Sigmoid colon (tissue), 7 donors: Measurements from ENCODE around the gene RAP1GAP. TPM values are rescaled to one million over a fixed set of nuclear protein-coding genes. Genes with fewer than 3 reads are reported as not detected.

Experiments used
- DNase-seq: peaks from one replicate; pipeline ENCODE4 v3.0.0-alpha.2; 2019
- H3K27ac ChIP-seq, 4 donors: fragments of 200-600 bp; sonication (generic); one replicate each; pipeline ENCODE4 v1.5.1; 2016 to 2019; ENCODE audit warnings: mild to moderate bottlenecking in 1 of 4
- H3K27me3 ChIP-seq, 3 donors: fragments of 200-600 bp; sonication (generic); one replicate each; pipeline ENCODE4 v1.5.1; 2019; ENCODE audit warnings: mild to moderate bottlenecking in 1 of 3
- H3K36me3 ChIP-seq, 4 donors: fragments of 200-600 bp; sonication (generic); one replicate each; pipeline ENCODE4 v1.5.1; 2016 to 2019
- H3K4me1 ChIP-seq, 4 donors: fragments of 200-600 bp; sonication (generic); one replicate each; pipeline ENCODE4 v1.5.1; 2017 to 2019
- H3K4me3 ChIP-seq, 4 donors: fragments of 200-600 bp; sonication (generic); one replicate each; pipeline ENCODE4 v1.5.1; 2017 to 2019; ENCODE audit warnings: mild to moderate bottlenecking in 2 of 4, moderate library complexity in 1 of 4
- H3K9me3 ChIP-seq, 4 donors: fragments of 200-600 bp in 3 of 4; sonication (generic) in 3 of 4; one replicate each; pipeline versions ENCODE4 v1.5.1 to v1.6.1; 2013 to 2019
- CTCF ChIP-seq, 4 experiments: fragments of 450-650 bp in 3 of 4; fragments of 200-600 bp in 1 of 4; IDR thresholded peaks; one replicate each; pipeline ENCODE4 v1.5.1; 2016 to 2019; ENCODE audit warnings: antibody characterized with exemption in 4 of 4, mild to moderate bottlenecking in 3 of 4, moderate library complexity in 2 of 4
- EP300 ChIP-seq, 4 donors: sonication (generic); formaldehyde crosslinking; IDR thresholded peaks; one replicate each; pipeline ENCODE4 v1.6.1; 2017; ENCODE audit warnings: antibody characterized with exemption in 4 of 4
- POLR2A ChIP-seq, 2 donors: fragments of 450-650 bp; IDR thresholded peaks; one replicate each; pipeline ENCODE4 v1.6.1; 2016; ENCODE audit warnings: antibody characterized with exemption in 2 of 2, mild to moderate bottlenecking in 2 of 2, moderate library complexity in 2 of 2
- POLR2AphosphoS5 ChIP-seq, 4 donors: sonication (generic); formaldehyde crosslinking; IDR thresholded peaks; one replicate each; pipeline ENCODE4 v1.6.1; 2017; ENCODE audit warnings: antibody characterized with exemption in 4 of 4
- WGBS, 2 donors: extraction: QIAGEN DNeasy Blood & Tissue Kit; methylation state at CpG; one replicate each; pipeline ENCODE4 v1.1.7; 2013; 5-methylcytosine and 5-hydroxymethylcytosine counted together
- intact Hi-C: fragments of 100-400 bp; cut with DNase I; formaldehyde crosslinking; loops from one replicate; pipeline ENCODE4 v1.15.1; 2023
- polyA plus RNA-seq, 3 donors: library from polyadenylated mRNA; stranded (reverse); fragments of 200-250 nt; gene quantifications; one replicate each; pipeline ENCODE4 v1.2.3, GENCODE V29; 2013
- total RNA-seq, 4 donors: library from RNA; depleted of rRNA; stranded (reverse); fragments of >200 nt; gene quantifications; one replicate each; pipeline ENCODE4 v1.1.0, GENCODE V29; 2016
- donor health status: healthy with polysubstance abuse.
- donor health status: Bipolar disorder and iron deficiency.
- donor health status: healthy.

RAP1GAP gene
- total and polyA plus RNA-seq, 7 donors: 0.33 to 47.4 (median 12.5) TPM; not detected in 1

GRCh38 chr1:21620011-21620410 is 49.1 kb downstream of the RAP1GAP start:
- intact Hi-C loops: no loop called here
- 77 to 78% methylated on average over 12 of the region's 12 CpGs for WGBS, 2 donors
- peaks cover 0 to 12% (median 4%) of the 10 kb centered on the region in 4 donors for H3K4me1 ChIP-seq
- TF ChIP-seq EP300 (IDR thresholded peaks at IDR 0.05) (no peak), CTCF (IDR thresholded peaks at IDR 0.05) (no peak), POLR2AphosphoS5 (IDR thresholded peaks at IDR 0.05) (no peak)
- H3K4me3 ChIP-seq: no peak overlapping the region
- no peaks in the 10 kb centered on the region for H3K9me3 ChIP-seq
- no peak overlapping the region for H3K27ac ChIP-seq
- H3K36me3 ChIP-seq: no peaks in the 10 kb centered on the region
- no peak for DNase-seq
- peaks cover 0 to 45% (median 28%) of the 10 kb centered on the region in 3 donors for H3K27me3 ChIP-seq

GRCh38 chr1:21619375-21619947 is 49.7 kb downstream of the RAP1GAP start:
- intact Hi-C loops: no loop called here
- DNase-seq: no peak
- Histone ChIP-seq H3K4me1 (peaks cover 0 to 12% (median 4%) of the 10 kb centered on the region in 4 donors), H3K4me3 (no peak overlapping the region), H3K36me3 (no peaks in the 10 kb centered on the region), H3K27ac (no peak overlapping the region), H3K27me3 (peaks cover 0 to 39% (median 23%) of the 10 kb centered on the region in 3 donors), H3K9me3 (no peaks in the 10 kb centered on the region)
- 67 to 84% methylated on average over 7 of the region's 7 CpGs for WGBS, 2 donors
- TF ChIP-seq POLR2A (IDR thresholded peaks at IDR 0.05) (no peak), CTCF (IDR thresholded peaks at IDR 0.05) (no peak), POLR2AphosphoS5 (IDR thresholded peaks at IDR 0.05) (no peak), EP300 (IDR thresholded peaks at IDR 0.05) (no peak)

GRCh38 chr1:21618561-21619374 is 50.4 kb downstream of the RAP1GAP start:
- Histone ChIP-seq H3K27me3 (peaks cover 0 to 33% (median 19%) of the 10 kb centered on the region in 3 donors), H3K9me3 (no peaks in the 10 kb centered on the region), H3K36me3 (no peaks in the 10 kb centered on the region), H3K4me1 (peaks cover 0 to 12% (median 4%) of the 10 kb centered on the region in 4 donors), H3K27ac (no peak overlapping the region), H3K4me3 (no peak overlapping the region)
- intact Hi-C loops: no loop called here
- TF ChIP-seq POLR2A (IDR thresholded peaks at IDR 0.05) (no peak), POLR2AphosphoS5 (IDR thresholded peaks at IDR 0.05) (no peak), CTCF (IDR thresholded peaks at IDR 0.05) (no peak), EP300 (IDR thresholded peaks at IDR 0.05) (no peak)
- DNase-seq: no peak
- 53 to 72% methylated on average over 22 of the region's 22 CpGs for WGBS, 2 donors

GRCh38 chr1:21618059-21618458 is 51.1 kb downstream of the RAP1GAP start:
- no peak overlapping the region for H3K27ac ChIP-seq
- no peaks in the 10 kb centered on the region for H3K9me3 ChIP-seq
- DNase-seq: no peak
- intact Hi-C loops: no loop called here
- H3K27me3 ChIP-seq: peaks cover 0 to 25% (median 12%) of the 10 kb centered on the region in 3 donors
- H3K4me1 ChIP-seq: peaks cover 0 to 11% (median 4%) of the 10 kb centered on the region in 4 donors
- H3K4me3 ChIP-seq: no peak overlapping the region
- TF ChIP-seq POLR2A (IDR thresholded peaks at IDR 0.05) (no peak), CTCF (IDR thresholded peaks at IDR 0.05) (no peak), EP300 (IDR thresholded peaks at IDR 0.05) (no peak), POLR2AphosphoS5 (IDR thresholded peaks at IDR 0.05) (no peak)
- no peaks in the 10 kb centered on the region for H3K36me3 ChIP-seq
- 79 to 87% methylated on average over 7 of the region's 7 CpGs for WGBS, 2 donors
